ENCODE data around the gene HNF4A. TPM values are rescaled to one million over a fixed set of nuclear protein-coding genes. Genes with fewer than 3 reads are reported as not detected.

HNF4A gene
- total and polyA plus RNA-seq, 2 of the 13 experiments (the other 11 are each of a cell fraction or from before 2014, with no cell fraction given): 80.9 to 169 TPM

- no peak for ATAC-seq
- WGBS (ENCODE audit: low lambda C conversion rate): 94% methylated on average over 9 of the region's 9 CpGs
- TF ChIP-seq ZNF891 (CRISPR knock-in tag; IDR thresholded peaks at IDR 0.05): 0 out of 2 replicates have a peak, but pooled peaks have one; percentile 32
- TF ChIP-seq NRL (CRISPR knock-in tag; IDR thresholded peaks at IDR 0.05; ENCODE audit: borderline replicate concordance): 0 out of 2 replicates have a peak, but pooled peaks have one; percentile 44
- TF ChIP-seq HBP1 (CRISPR knock-in tag; IDR thresholded peaks at IDR 0.05; ENCODE audit: low read depth): no peak
- TF ChIP-seq ZBTB43 (CRISPR knock-in tag; conservative IDR thresholded peaks at IDR 0.05): no peak
- TF ChIP-seq FOXO4 (CRISPR knock-in tag; conservative IDR thresholded peaks at IDR 0.05): 0 out of 2 replicates have a peak, but pooled peaks have one; percentile 17
- 0 out of 2 replicates have a peak, but pooled peaks have one; percentile 30 for TF ChIP-seq KLF13 (CRISPR knock-in tag; IDR thresholded peaks at IDR 0.05)
- Histone ChIP-seq H3K4me2 (ENCODE audit: low read depth, low read length) (no peak overlapping the region), H3K27me3 (ENCODE audit: control insufficient read depth in 1 of 2, insufficient read depth in 2 of 2, low read length in 2 of 2) (no peaks in the 10 kb centered on the region; a peak in 1 of 5 replicates), H3K9me3 (ENCODE audit: low read length) (no peaks in the 10 kb centered on the region), H3K36me3 (replicated peaks in 1 of 2; ENCODE audit: control insufficient read depth in 1 of 2, insufficient read depth in 2 of 2, low read length in 2 of 2) (peaks cover 0 to 7% of the 10 kb centered on the region in 2 experiments; a peak in 2 of 5 replicates), H3K9ac (ENCODE audit: insufficient read depth, low read depth, low read length) (no peak overlapping the region), H3K4me1 (ENCODE audit: insufficient read depth, low read length) (peaks cover 33% of the 10 kb centered on the region), H3K4me3 (replicated peaks in 1 of 3; ENCODE audit: insufficient read depth in 1 of 3, low read depth in 2 of 3, low read length in 3 of 3) (no peak overlapping the region), H4K20me1 (ENCODE audit: insufficient read depth, low read length) (no peaks in the 10 kb centered on the region), H3K79me2 (ENCODE audit: insufficient read depth, low read length) (peaks cover 25% of the 10 kb centered on the region), H3K27ac (ENCODE audit: extremely low read length, insufficient read depth, low read length) (no peak overlapping the region), H2AFZ (ENCODE audit: low read length) (no peak overlapping the region)
- intact Hi-C loops (cut with micrococcal nuclease; ENCODE audit: unreplicated experiment) (no loop called here), in situ Hi-C loops (cut with HindIII; ENCODE audit: extremely low pct_ligation_motif_present, low pct_unique_long_range_greater_than_20kb) (no loop called here)
- CTCF ChIA-PET (ENCODE audit: low intra/inter-chr PET ratio, low total read pairs): no interaction called here
- FAIRE-seq: no peak
- POLR2A ChIA-PET: no interaction called here
- DNase-seq (ENCODE audit: low spot score): no peak
- BruUV-seq (replicated peaks): no TSS peak
These were observed 48.6 kb upstream of the HNF4A start for GRCh38 chr20:44306927-44307326.
